HL-60 (cell line): ENCODE data around the gene BMP7.

Experiments used
- CTCF ChIP-seq: IDR thresholded peaks from one replicate; pipeline ENCODE4 v1.5.1; 2011; ENCODE audit warnings: low read length, control low read depth, inconsistent platforms; ENCODE audit not compliant: insufficient read depth
- POLR2AphosphoS5 ChIP-seq: IDR thresholded peaks from 2 replicates; pipeline ENCODE4 v1.6.1; 2012; ENCODE audit warnings: low read depth

DNA sequence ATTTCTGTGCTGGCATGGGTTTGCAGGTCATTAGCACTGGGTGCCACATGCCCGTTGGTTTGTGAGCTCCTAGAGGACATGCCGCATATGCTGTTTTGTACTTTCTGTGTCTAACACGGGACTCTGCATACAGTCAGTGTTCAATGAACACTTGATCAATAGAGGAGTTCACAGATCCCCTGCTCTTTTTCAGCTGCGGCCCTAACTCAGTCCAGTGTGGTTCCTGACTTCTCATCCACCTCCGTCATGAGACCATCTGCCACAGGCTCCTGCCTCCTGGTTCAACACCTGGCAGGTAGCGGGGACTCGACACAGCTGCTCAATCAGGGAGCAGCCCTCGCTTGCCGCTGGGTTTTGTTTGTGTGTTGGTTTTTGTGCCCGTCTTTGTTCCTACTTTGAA lies 13.8 kb upstream of the BMP7 start:
- TF ChIP-seq CTCF (no peak), POLR2AphosphoS5 (no peak)
